Measurements from ENCODE around the gene ATP8B3.

Gene ATP8B3

GRCh38 chr19:1755467-1756171, 56.5 kb downstream of the ATP8B3 start:
- no peak for TF ChIP-seq CTCF (IDR thresholded peaks at IDR 0.05; ENCODE audit: low read depth, low read length)
- H3K4me3 ChIP-seq (ENCODE audit: low read depth, low read length), result no peak overlapping the region

GRCh38 chr19:1754636-1755466, 57.2 kb downstream of the ATP8B3 start:
- TF ChIP-seq CTCF (IDR thresholded peaks at IDR 0.05; ENCODE audit: low read depth, low read length), result no peak
- no peak overlapping the region for H3K4me3 ChIP-seq (ENCODE audit: low read depth, low read length)

GRCh38 chr19:1754018-1754635, 57.9 kb downstream of the ATP8B3 start:
- no peak overlapping the region for H3K4me3 ChIP-seq (ENCODE audit: low read depth, low read length)
- TF ChIP-seq CTCF (IDR thresholded peaks at IDR 0.05; ENCODE audit: low read depth, low read length), result no peak

GRCh38 chr19:1752757-1753728, 59.0 kb downstream of the ATP8B3 start, which contains the start of gene ONECUT3:
ONECUT3 (plus strand) TSS chr19:1753506; CDS start chr19:1753663, 157 bp downstream.
- no peak within 1 kb of the TSS for H3K4me3 ChIP-seq (ENCODE audit: low read depth, low read length)
- TF ChIP-seq CTCF (IDR thresholded peaks at IDR 0.05; ENCODE audit: low read depth, low read length), result no peak

- TF ChIP-seq CTCF (IDR thresholded peaks at IDR 0.05; ENCODE audit: low read depth, low read length), result no peak
- no peak overlapping the region for H3K4me3 ChIP-seq (ENCODE audit: low read depth, low read length)
These were observed 59.9 kb downstream of the ATP8B3 start for GRCh38 chr19:1752009-1752756.

GRCh38 chr19:1751367-1752008, 60.6 kb downstream of the ATP8B3 start:
- TF ChIP-seq CTCF (IDR thresholded peaks at IDR 0.05; ENCODE audit: low read depth, low read length), result no peak
- H3K4me3 ChIP-seq (ENCODE audit: low read depth, low read length), result no peak overlapping the region
